GM18868 (cell line): ENCODE data around the gene TIAM2.
"Not testable (repeated sequence)": the region's sequence is repeated elsewhere in the genome, so short reads cannot be mapped to it uniquely, and the experiment has no call there.

Source experiments
- ATAC-seq: cut with Tn5 transposase; IDR thresholded peaks from one replicate; pipeline ENCODE4 v1.9.1; 2021; ENCODE audit warnings: mild to moderate bottlenecking, moderate library complexity; ENCODE audit not compliant: unreplicated experiment

TIAM2 gene

DNA sequence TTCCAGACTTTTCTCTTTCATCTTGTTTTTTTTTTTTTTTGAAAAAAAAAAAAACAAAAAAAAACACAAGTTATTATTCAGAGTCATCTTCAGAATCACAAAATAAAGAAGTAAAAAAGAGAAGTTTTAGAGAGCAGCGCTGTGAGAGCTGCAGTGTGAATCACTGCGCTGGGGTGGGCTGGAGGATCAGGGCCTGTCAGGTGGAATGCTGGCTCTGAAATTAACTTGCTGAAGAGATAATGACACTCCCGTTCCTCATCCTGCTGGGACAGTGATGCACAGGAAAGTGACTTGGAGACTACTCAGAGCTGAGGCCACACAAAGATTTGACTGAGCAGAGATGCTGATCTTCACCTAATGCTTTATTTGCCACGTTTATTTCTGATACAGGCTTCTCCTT lies 226.0 kb downstream of the TIAM2 start:
- ATAC-seq = no peak

DNA sequence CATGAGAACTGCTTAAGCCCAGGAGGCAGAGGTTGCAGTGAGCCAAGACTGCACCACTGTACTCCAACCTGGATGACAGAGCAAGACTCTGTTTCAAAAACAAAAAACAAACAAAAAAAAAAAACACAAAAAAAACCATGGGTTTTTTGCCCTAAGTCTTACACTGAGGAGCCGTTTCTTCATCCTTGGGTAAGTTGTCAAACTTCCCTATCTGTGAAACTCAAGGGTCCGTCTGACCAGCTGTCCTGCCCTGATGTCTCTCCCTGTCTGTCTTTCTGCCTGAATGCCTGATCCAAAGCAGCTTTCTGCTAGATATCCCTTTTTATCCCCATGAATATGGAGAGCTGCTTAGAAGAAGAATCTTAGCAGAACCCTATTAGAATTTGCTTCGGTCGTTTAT lies 227.4 kb downstream of the TIAM2 start:
- no peak for ATAC-seq

DNA sequence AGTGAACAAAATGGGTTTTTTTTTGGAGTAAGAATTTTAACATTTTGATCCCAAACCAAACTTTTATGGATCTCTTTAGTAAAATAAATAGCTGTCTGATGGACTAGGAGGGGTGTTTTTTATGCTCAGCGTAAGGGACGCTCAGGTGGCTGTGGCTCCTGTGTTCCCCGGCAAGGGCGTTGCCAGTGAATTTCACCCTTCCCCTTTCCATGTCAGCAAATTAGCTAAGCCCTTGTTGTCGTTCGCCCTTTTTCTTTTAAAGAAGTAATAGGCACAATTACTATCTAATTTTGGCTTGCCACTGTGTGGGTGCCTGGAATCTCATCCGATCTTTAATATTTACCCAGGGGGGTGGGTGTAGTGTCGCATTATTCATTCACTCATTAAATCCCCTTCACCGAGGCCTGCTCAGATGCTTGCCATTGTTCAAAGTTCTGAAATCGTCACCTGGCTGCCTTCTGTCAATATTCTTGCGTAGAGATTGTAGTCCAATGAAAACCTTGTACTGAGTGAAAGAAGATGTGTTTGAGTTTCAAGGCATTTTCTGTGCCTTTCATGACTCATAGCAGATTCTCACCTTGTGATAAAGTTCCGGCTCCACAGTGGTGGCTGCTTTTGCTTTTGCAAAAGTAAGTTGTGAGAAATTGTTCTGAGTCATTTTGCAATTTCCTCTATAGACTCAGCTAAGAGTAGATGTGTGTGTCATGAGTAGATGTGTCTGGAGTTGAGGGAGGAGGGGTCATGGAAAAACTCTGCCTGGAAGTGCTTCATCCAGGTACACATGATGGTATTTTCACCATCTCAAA lies 228.7 kb downstream of the TIAM2 start:
- peak; percentile 98 for ATAC-seq

DNA sequence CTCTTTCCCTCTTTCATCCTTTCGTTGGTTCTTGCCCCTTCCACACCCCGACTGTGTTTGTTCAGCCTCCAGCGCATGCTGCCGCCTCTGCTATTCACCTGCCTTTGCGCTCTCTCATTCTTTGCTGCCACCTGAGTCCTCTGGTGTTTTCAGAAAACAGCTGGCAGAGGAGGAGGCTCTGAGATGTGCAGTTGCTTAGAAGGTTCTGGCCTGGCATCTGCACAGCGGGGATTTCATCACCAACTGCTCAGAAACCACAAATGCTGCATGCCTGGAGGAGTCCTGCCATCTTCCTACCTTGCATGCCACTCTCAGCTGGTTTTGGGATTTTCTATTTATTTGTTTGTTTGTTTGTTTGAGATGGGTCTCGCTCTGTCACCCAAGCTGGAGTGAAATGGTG lies 229.5 kb downstream of the TIAM2 start:
- no peak for ATAC-seq

DNA sequence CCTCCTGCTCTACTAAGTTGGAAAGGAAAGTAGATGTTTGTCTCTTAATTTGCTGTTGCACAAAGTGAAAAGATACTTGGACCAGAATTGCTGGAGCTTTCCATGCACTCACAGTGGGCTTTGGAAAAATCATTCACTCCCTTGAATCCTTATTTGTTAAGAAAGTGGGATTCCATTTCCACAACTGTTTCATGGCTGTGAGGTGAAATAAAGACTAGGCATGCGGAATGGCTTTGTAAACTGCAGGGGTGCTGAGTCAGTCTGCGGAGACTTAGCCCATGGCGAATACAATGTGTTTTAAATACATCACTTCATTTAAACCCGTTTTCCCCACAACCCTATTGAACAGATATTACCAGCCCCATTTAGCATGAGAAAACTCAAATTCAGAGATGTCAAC lies 231.9 kb downstream of the TIAM2 start:
- ATAC-seq = no peak

DNA sequence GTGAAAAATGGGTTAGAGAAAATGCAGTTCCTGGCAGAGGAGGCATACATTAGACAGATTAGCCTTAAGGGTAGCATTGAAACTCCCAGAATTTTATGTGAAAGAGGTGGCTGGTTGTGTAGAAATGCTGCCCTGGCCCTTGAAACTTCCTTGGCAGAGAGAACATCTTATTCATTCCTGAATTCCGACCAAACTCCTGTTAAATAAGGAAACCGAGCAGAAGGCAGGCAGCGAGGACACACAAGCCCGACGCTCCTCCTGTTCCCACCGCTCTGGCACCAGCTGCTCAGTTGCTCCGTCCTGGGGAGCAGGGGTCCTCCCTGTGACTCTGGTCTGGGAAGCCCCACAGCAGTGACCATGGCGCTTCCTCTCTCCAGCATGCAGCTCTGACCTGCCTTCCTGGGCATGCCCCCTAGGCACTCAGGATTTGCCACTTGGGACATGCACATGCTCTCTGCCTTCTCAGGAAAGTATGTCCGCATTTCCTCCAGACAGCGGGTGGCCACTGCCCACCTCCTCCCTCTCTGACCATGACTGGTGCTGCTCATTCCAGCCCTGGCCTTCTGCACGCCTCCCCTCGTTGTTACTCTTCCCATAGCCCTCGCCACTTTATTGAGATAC lies 233.5 kb downstream of the TIAM2 start:
- ATAC-seq = no peak

DNA sequence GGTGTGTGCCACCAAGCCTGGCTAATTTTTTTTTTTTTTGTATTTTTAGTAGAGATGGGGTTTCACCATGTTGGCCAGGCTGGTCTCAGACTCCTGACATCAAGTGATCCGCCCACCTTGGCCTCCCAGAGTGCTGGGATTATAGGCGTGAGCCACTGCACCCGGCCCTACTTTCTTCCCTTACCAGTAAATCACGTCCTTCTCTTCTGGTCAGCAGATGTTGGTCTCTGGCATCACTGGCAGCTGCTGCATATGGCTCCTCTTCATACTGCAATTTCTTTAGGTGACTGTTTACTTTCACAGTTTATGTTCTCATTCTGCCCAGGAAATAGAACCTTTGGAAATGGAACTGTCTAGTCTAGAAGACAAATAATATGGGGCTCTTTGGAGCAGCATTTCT lies 235.9 kb downstream of the TIAM2 start:
- not testable (repeated sequence) for ATAC-seq

DNA sequence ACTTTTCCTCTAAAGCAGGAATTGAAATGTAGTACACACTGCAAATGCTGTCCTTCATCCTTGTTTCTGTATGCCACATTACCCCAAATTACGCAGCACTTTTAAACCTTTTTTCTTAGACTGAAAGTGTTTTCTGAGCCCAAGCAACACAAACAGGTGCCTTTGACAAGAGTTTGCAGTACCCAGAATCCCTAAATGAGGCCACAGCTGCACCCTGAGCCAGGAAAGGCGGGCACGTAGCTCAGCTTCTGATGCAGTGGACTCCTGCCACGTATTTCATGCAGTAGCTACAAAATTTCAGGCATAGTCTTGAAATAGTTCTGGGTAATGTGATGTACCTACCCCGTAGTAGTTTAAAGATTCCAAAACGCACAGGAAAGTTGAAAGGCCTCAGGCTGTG lies 237.7 kb downstream of the TIAM2 start:
- no peak for ATAC-seq

DNA sequence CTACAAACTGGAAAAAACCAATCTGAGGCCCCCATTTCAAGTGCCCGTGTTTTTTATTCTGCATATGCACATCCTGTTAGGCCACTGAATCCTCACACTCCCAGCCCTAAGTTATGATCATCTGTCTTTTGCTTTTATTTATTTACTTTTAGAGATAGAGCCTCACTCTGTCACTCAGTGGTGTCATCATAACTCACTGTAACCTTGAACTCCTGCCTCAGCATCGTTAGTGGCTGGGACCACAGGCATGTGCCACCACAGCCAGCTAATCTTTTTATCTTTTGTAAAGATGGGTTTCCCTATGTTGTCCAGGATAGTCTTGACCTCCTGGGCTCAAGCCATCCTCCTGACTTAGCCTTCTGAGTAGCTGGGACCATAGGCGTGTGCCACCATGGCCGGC lies 239.1 kb downstream of the TIAM2 start:
- no peak for ATAC-seq

DNA sequence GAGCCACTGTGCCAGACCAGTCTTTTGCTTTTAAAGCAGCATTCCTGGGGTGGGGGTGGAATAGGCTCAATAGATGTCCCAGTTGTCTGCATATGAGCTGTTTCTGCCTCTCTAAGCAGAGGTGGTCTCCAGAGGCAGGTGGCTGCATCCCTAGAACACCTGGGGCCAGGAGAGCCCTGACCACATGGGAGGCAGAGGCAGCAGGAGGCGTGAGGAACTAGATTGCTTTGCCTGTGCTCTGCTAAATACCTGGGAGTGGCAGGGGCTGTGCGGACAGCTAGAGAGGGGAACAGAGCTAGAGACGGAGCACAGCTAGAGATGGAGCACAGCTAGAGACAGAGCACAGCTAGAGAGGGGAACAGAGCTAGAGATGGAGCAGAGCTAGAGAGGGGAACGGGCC lies 239.6 kb downstream of the TIAM2 start:
- no peak for ATAC-seq

DNA sequence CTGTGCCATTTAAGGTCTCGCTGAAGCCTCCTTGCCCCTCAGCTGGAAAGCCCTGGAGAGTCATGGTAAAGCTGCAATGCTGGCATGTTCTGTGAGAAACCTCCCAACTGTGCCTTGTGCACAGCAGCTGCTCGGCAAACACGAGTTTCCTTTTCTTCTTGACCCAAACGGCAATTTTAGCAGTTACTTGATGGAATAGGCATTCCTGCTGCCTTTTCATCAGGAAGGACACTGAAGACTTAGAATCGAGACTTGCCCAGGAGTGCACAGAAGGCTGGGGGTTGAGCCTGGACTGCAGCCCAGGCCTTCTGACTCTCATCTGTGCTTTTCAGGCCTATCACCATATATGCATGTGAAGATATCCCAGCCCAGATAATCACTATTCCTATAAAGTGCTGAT lies 240.0 kb downstream of the TIAM2 start:
- ATAC-seq = no peak

DNA sequence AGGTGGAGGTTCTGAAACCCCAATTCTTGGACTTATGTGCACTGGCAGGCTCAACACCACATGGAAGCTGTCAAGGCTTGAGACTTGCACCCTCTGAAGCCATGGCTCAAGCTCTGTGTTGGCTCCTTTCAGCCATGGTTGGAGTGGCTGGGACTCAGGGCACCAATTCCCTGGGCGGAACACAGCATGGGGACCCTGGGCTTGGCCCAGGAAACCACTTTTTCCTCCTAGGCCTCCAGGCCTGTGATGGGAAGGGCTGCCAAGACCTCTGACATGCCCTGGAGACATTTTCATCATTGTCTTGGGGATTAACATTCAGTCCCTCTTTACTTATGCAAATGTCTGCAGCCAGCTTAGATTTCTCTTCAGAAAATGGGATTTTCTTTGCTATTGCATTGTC lies 242.5 kb downstream of the TIAM2 start:
- ATAC-seq = no peak

DNA sequence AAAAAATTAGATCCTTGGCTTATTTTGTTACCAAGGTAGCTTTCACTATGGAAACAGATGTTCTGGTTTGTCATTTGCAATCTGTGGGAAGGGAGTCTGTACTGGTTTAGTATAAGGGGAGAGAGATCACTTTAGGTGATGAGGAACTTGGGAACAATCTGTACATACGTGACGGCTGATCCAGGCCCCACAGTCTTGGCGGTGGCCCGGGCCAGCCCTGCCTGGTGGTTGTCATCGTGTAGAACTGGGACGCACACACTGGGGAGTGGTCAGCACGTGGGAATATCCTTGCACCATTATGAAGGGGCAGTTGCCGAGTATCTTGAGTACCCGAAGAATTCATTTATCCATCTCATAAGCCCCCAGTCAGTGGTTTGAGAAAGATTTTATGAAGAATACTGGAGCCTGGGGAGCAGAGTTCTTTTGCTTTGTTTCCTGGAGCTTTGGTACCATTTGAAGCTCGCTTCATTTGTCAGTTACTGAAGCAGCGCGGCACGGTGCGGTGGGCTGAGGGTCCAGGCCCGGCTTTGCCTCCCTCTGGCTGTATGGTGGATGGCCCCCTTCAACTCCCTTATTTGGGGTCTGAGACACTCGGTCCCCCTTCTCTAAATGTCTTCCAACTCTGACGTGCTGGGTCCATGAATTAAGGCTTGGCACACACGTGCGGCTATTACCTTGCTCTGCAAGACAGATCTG lies 245.9 kb downstream of the TIAM2 start:
- no peak for ATAC-seq

DNA sequence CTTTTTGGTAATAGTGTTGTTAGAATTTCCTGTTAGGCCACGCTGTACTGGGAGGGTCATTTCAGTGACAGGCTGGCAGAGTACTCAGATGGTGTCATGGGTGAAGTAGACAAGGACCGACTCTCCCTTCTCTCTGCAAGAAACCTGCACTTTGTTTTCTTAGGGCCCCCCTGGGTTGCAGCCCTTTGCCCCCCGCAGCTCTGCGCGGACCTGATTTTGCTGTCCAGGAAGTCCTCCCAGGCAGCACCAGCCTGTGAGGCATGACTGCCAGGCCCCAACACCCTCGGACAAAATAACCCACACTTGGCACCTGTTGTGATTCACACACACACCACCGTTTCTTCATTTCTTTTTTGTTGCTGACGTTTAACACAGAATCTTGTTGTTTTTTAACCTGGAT lies 246.9 kb downstream of the TIAM2 start:
- ATAC-seq = no peak

DNA sequence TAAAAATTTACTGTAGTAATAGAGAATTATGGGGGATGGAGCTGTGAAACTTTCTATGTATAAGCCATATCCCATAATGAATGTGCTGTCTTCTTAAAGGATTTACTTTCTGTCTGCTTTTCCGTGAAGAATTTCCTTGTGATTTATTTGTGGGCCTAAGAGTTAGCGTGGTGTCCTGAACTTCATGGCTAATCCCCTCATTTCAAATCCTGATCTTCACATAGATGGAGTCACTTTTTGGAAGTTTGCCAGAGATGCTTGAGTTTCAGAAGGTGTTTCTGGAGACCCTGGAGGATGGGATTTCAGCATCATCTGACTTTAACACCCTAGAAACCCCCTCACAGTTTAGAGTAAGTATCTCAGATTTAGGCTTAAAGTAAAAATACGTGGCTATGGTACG lies 249.3 kb downstream of the TIAM2 start:
- ATAC-seq = no peak

DNA sequence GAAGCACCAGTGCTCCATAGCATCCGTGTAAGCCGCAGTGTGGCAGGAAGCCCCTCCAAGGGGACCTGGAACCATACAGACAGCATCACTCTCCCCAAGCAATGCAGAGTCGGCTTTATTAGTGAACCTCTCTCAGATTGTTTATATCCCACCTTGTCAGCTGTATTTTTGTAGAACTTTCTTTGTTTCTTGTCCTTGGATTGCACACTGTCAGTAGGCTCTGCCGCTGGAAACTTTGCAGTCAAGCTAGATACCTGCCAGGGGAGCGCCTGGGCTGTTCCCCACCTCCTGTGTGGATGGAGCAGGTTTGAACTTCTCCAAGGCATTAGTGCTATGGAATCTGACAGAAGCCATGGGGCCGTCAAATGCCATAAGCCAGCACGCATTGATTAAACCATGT lies 250.1 kb downstream of the TIAM2 start:
- ATAC-seq = no peak

DNA sequence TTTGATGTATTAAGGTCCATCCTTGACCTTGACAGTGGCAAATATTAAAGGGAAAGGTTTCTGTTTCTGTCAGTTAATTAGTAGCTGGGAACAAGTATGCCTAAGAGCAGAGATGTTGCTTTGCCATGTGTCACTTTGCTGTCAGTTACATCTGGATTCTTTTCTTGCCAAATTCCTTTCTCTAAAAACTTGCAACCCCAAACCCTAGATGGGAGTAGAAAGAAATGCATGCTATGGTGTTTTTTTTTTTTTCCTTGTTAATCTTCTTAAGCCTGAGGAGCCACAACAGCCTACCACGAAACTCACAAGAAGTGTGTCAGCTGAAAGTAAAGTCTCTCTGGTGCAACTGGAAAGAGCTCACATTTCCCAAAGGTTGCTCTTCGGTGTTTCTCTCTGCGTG lies 250.7 kb downstream of the TIAM2 start:
- no peak for ATAC-seq

DNA sequence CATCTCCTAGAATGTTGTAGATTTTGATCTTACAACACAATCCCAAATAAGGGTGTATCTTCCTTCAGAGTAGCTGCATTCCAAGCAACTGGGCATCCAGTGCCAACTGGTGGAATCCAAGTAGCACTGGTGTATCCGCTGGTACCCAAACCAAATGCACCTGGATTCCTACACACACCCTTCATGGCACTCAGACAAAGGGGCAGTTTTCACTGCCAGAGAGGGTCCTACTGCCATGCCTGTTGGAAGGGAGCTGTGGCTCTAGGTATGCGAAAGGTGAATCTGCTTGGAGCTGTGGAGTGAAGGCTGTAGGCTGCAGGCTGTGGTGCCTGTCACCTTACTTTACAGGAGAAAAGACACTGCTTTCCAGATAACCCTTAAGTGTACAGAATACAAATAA lies 251.7 kb downstream of the TIAM2 start:
- ATAC-seq = no peak

DNA sequence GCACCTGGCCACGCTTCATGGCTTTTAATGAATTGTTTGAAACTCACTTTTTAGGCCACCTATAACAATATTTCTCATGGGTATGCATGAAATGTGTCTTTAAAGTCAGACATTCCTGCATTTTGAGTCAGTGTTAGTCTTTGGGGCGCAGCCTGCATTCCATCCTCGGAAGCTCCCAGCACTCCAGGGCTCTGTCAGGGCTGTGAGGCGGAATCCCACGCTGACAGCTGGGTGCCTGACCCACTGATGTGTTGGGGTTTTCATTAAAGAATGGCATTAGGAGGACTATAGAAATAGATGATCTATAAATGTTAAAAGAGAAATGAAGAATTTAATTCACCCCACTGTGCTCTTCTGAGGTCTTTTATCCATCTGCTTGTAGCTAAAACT lies 252.5 kb downstream of the TIAM2 start:
- ATAC-seq = no peak

DNA sequence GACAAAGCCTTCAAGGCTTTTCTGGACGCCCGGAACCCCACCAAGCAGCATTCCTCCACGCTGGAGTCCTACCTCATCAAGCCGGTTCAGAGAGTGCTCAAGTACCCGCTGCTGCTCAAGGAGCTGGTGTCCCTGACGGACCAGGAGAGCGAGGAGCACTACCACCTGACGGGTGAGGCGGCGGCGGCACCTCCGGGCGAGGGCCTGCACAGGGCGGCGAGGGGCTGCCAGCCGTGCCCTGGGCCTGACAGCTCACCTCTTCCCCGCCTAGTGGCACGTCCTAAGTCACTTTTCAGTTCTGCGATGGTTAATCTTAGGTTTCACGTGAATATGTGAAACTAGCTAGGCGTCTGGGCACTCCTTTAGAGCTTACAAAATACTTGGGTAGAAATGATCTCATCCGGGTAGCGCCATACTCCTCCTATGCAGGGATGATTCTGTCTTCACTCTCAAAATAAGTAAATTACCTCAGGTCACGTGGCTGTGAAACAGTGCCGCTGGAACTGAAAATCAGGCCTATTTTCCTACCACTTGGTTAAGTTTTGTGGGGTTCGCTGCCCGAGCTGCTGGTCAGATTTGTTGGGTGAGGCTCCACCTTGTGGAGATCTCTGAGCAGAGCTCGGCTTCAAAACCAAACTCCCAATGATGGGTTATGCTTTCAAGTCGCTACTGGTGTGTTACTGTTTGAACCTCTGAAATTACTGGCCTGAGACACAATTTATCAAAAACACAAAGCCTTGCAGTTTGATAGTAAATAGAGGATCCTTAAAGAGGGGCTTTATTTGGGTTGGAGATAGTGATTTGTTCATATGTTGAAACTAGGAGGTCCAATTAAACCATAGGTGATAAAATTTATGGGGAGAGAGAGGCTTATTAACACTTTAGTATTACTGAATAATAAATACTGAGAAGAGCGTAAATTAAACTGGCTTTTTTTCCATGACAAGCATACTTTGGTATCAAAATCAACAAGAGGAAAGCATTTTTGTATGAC lies 253.2 kb downstream of the TIAM2 start:
- ATAC-seq = peak; percentile 78
